ENCODE measurements around the gene NECTIN4.
"Not testable (repeated sequence)": the region's sequence is repeated elsewhere in the genome, so short reads cannot be mapped to it uniquely, and the experiment has no call there.

The NECTIN4 gene

DNA sequence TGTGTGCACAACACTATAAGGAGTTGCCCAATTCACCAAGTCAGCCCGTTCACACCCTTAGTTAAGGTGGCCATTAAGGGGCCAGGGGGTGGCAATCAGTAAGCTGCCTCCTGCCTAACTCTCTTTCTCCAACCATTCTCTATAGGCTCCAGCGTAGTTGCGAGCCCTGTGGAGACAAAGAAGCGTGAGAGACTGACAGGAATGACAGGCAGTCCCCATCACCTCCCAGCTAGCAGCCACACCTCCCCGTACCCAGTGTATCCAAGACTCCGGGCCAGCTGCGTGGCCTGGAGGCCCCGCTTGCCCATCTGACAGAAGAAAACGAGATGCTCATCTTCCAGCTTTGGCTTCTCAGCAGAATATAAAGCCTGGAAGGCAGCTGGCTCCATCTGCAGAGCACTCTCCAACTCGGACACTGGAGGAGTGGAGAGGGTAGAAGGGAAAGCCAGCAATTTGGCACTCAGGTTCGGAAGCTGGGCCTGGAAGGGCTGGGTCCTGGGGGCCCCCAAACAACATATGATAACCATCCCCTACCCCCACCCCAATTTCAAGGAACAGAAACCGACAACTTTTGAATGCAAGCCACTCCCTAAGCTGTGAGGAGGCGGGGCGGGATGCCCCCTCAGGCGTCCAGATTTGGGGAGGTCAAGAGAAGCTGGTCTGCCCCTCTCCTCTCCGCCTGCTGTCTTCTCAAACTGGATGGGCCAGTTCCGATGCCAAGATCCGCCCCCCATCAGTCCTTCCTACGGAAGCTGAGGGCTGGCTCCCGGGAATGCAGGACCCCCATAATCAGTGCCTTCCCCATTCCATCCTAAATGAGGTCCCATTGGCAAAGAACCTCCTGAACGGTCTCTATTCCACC lies 51.5 kb downstream of the NECTIN4 start:
- DNase-seq = peak in 1 of 10 donors; percentile 65
- intact Hi-C loops (cut with DNase I) = no loop called here

DNA sequence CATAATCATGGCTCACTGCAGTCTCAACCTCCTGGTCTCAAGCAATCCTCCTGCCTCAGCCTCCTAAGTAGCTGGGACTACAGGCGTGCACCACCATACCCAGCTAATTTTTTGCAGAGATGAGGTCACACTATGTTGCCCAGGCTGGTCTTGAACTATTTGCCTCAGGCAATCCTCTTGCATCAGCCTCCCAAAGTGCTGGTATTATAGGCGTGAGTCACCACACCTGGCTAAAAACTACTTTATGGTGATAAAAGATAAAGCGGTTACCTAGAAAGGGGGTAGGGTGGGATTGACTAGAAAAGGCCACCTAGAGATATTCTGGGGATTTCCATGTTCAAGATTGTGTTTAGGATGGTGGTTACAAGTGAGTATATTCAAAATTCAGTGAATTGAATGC lies 55.6 kb downstream of the NECTIN4 start:
- intact Hi-C loops (cut with DNase I) = no loop called here
- DNase-seq = no peak

DNA sequence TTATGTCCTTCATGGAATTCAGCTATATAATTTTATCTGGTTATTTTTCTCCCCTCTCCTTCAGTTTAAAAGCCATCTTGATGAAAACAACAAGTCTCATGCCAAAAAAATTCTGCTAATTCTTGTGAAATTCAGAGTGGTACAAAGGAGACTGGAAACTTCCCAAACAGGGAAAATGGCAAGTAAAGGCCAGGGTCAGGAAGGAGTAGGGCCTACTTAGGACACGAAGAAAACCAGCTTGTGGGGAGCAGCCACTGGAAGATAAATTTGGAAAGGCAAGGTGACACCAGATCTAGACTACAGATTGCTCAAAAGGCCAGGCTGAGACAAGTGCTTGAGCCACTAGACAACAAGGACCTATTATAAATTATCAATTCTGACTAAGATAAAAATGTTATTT lies 56.9 kb downstream of the NECTIN4 start:
- intact Hi-C loops (cut with DNase I) = no loop called here
- no peak for DNase-seq

- DNase-seq = no peak
- intact Hi-C loops (cut with DNase I) = no loop called here
Measured at GRCh38 chr1:161031874-161032273, 57.5 kb downstream of the NECTIN4 start.

DNA sequence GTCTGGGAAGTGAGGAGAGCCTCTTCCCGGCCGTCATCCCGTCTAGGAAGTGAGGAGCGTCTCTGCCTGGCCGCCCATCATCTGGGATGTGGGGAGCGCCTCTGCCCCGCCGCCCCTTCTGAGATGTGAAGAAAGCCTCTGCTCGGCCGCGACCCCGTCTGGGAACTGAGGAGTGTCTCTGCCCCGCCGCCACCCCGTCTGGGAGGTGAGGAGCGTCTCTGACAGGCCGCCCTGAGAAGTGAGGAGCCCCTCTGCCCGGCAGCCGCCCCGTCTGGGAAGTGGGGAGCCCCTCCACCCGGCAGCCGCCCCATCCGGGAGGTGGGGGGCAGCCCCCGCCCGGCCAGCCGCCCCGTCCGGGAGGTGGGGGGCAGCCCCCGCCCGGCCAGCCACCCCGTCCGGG lies 59.9 kb downstream of the NECTIN4 start:
- intact Hi-C loops (cut with DNase I) = not testable (repeated sequence)

GRCh38 chr1:161026954-161027353 lies 62.4 kb downstream of the NECTIN4 start:
- intact Hi-C loops (cut with DNase I); DNase-seq: not testable (repeated sequence)

More for the DNA sequence above, 59.9 kb downstream of the NECTIN4 start:
- not testable (repeated sequence) for DNase-seq

- intact Hi-C loops (cut with DNase I); DNase-seq: not testable (repeated sequence)
Measured at GRCh38 chr1:161022432-161022831, 66.9 kb downstream of the NECTIN4 start.

GRCh38 chr1:161021970-161022353 lies 67.4 kb downstream of the NECTIN4 start:
- no peak for DNase-seq
- intact Hi-C loops (cut with DNase I) = no loop called here

GRCh38 chr1:161021165-161021969 lies 68.0 kb downstream of the NECTIN4 start:
- intact Hi-C loops (cut with DNase I) = no loop called here

More at GRCh38 chr1:161021165-161021969, 68.0 kb downstream of the NECTIN4 start:
- peak; percentile 27 to 94 (median 60) for DNase-seq
